A673 (cell line): ENCODE data around the gene ERGIC1. TPM values are rescaled to one million over a fixed set of nuclear protein-coding genes. Genes with fewer than 3 reads are reported as not detected.

Source experiments
- BruUV-seq: library from RNA; stranded (reverse); fragments of 400-500 nt; replicated peaks from 2 replicates; lab custom pipeline; 2021; lab: Mats Ljungman, UMichigan
- CTCF ChIA-PET: fragments of 300-600 bp; sonication (Branson Sonifier 250); formaldehyde crosslinking; loops from one replicate; lab custom pipeline; 2022; ENCODE audit warnings: antibody characterized with exemption; lab: Charles Lee
- POLR2A ChIA-PET: fragments of 300-600 bp; sonication (Branson Sonifier 250); formaldehyde crosslinking; loops from one replicate; lab custom pipeline; 2022; ENCODE audit warnings: antibody characterized with exemption; ENCODE audit not compliant: low non-redundant PET; lab: Charles Lee
- DNase-seq: peaks from one replicate; pipeline ENCODE4 v3.0.0-alpha.2; 2015; ENCODE audit warnings: low spot score
- H3K27ac ChIP-seq: fragments of 200-600 bp; sonication (generic); 2 replicates; pipeline ENCODE4 v1.5.1; 2016; ENCODE audit warnings: mixed run types, low read depth, mild to moderate bottlenecking, mixed read lengths, antibody characterized with exemption, low read length; ENCODE audit not compliant: poor library complexity, severe bottlenecking
- H3K27me3 ChIP-seq: fragments of 200-600 bp; sonication (generic); replicated peaks from 2 replicates; pipeline ENCODE4 v1.6.1; 2017; ENCODE audit warnings: mixed run types, low read depth, mild to moderate bottlenecking, mixed read lengths, antibody characterized with exemption, low read length; ENCODE audit not compliant: insufficient read depth, poor library complexity
- H3K36me3 ChIP-seq: fragments of 200-600 bp; sonication (generic); 2 replicates; pipeline ENCODE4 v1.6.1; 2016; ENCODE audit warnings: mixed run types, mild to moderate bottlenecking, mixed read lengths, antibody characterized with exemption, low read length; ENCODE audit not compliant: insufficient read depth, poor library complexity, severe bottlenecking
- H3K4me1 ChIP-seq: fragments of 200-600 bp; sonication (generic); 2 replicates; pipeline ENCODE4 v1.6.1; 2017; ENCODE audit warnings: mixed run types, mild to moderate bottlenecking, mixed read lengths, antibody characterized with exemption, low read length; ENCODE audit not compliant: insufficient read depth, poor library complexity, severe bottlenecking
- H3K4me3 ChIP-seq: fragments of 200-600 bp; sonication (generic); 2 replicates; pipeline ENCODE4 v1.5.1; 2016; ENCODE audit warnings: low read depth, mixed run types, mild to moderate bottlenecking, mixed read lengths, low read length; ENCODE audit not compliant: poor library complexity, severe bottlenecking
- H3K9me3 ChIP-seq: fragments of 200-600 bp; sonication (generic); 2 replicates; pipeline ENCODE4 v1.6.1; 2016; ENCODE audit warnings: mixed run types, low read depth, mild to moderate bottlenecking, mixed read lengths, antibody characterized with exemption, low read length; ENCODE audit not compliant: poor library complexity, severe bottlenecking
- EZH2 ChIP-seq: fragments of 200-600 bp; sonication (generic); IDR thresholded peaks from 2 replicates; pipeline ENCODE4 v1.6.1; 2017; ENCODE audit warnings: borderline replicate concordance, low read depth, mild to moderate bottlenecking, mixed read lengths, antibody characterized with exemption, low read length; ENCODE audit not compliant: poor library complexity, severe bottlenecking
- intact Hi-C: fragments of 100-400 bp; cut with micrococcal nuclease; formaldehyde crosslinking; loops from one replicate; pipeline ENCODE4 v1.10.0; 2022; ENCODE audit not compliant: unreplicated experiment
- total RNA-seq: library from RNA; stranded (reverse); gene quantifications from 2 replicates; pipeline ENCODE4 v1.2.3, GENCODE V29; 2021
- TF ChIP-seq, protein P1 (sequence below): fragments of 300-800, 200-600 bp; sonication (generic); conservative IDR thresholded peaks from 2 replicates; pipeline ENCODE4 v1.5.1; 2017; ENCODE audit warnings: low read depth, mild to moderate bottlenecking, antibody characterized with exemption, low read length, moderate library complexity, mixed read lengths

Gene ERGIC1
- total RNA-seq, 1 experiment from 2014 or later: 44.2 TPM

DNA sequence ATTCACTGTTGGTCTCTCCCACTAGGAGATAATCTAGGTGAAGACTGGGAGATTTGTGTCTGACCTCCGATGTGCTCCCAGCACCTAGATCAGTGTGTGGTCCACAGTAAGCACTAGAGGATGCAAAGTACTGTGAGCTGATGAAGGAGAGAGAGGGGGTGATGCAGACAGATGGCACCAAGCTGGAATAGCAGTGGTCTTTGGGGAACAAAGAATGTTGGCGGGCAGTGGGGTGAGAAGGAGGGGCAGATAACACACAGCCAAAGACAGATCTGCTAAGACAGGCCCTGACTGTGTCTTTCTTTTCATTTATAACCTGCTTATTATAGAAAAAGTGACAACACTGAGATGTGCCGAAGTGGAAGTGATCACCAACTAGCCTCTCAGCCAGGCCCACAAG is 37.5 kb downstream of the ERGIC1 start:
- Histone ChIP-seq H3K27ac (no peak overlapping the region), H3K4me1 (no peaks in the 10 kb centered on the region), H3K27me3 (no peaks in the 10 kb centered on the region), H3K4me3 (no peak overlapping the region), H3K9me3 (no peaks in the 10 kb centered on the region), H3K36me3 (no peaks in the 10 kb centered on the region)
- intact Hi-C loops: no loop called here
- DNase-seq: no peak
- CTCF ChIA-PET: no interaction called here
- POLR2A ChIA-PET: no interaction called here
- TF ChIP-seq, protein P1, sequence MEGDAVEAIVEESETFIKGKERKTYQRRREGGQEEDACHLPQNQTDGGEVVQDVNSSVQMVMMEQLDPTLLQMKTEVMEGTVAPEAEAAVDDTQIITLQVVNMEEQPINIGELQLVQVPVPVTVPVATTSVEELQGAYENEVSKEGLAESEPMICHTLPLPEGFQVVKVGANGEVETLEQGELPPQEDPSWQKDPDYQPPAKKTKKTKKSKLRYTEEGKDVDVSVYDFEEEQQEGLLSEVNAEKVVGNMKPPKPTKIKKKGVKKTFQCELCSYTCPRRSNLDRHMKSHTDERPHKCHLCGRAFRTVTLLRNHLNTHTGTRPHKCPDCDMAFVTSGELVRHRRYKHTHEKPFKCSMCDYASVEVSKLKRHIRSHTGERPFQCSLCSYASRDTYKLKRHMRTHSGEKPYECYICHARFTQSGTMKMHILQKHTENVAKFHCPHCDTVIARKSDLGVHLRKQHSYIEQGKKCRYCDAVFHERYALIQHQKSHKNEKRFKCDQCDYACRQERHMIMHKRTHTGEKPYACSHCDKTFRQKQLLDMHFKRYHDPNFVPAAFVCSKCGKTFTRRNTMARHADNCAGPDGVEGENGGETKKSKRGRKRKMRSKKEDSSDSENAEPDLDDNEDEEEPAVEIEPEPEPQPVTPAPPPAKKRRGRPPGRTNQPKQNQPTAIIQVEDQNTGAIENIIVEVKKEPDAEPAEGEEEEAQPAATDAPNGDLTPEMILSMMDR: no peak
- TF ChIP-seq EZH2: no peak
- no TSS peak for BruUV-seq

DNA sequence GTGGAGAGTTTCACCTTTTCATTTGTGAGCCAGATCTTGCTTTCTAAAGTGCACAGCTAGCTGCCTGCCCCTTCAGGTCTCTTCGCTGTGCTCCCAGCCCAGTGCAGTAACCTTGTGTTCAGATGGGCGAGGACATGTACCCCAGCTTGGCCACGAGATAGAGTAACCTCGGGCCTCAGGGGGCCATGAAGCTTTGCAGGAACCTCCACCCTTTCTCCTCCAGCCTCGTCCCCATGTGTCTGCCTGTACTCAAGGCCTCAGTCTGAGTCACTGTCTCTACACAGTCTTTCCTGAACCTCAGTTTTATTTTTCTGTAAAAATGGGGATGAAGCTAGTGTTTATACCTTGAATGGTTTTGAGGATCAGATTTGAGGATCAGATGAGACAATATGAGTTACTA is 37.9 kb downstream of the ERGIC1 start:
- Histone ChIP-seq H3K36me3 (no peaks in the 10 kb centered on the region), H3K9me3 (no peaks in the 10 kb centered on the region), H3K4me3 (no peak overlapping the region), H3K4me1 (no peaks in the 10 kb centered on the region), H3K27ac (no peak overlapping the region), H3K27me3 (no peaks in the 10 kb centered on the region)
- no peak for TF ChIP-seq EZH2
- TF ChIP-seq, protein P1: no peak
- BruUV-seq: no TSS peak
- POLR2A ChIA-PET: no interaction called here
- CTCF ChIA-PET: interaction anchor here (0.5 kb wide), 1 partner anchor 161 kb away, joined by 8 read pairs; no protein-coding TSS in a partner anchor
- intact Hi-C loops: no loop called here
- DNase-seq: no peak

DNA sequence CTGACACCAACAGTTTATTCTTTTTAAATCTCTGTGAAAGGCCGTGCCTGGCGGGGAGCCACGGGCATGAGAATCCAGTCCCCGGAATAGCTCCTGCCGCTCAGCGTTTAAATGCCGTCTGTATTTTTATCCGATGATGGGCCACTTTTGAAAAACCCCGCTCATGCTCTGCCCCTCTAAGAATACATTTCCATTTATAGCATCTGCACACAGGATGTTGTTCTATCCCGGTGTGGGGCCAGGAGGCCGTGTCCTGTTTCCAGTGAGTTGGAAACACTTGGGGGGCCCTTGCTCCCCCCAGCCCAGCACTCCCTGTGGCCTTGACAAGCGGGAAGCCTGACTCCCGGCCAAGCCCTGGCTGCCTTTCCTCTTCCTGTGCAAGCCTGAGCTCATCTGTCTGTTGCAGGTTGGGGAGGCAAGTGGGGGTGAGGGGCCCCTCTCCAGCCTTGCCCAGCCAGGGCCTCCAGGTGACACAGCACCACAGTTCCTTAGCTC is 39.0 kb downstream of the ERGIC1 start:
- Histone ChIP-seq H3K4me1 (no peaks in the 10 kb centered on the region), H3K9me3 (no peaks in the 10 kb centered on the region), H3K36me3 (no peaks in the 10 kb centered on the region), H3K27me3 (no peaks in the 10 kb centered on the region), H3K27ac (no peak overlapping the region), H3K4me3 (no peak overlapping the region)
- ChIA-PET POLR2A (no interaction called here), CTCF (no interaction called here)
- TF ChIP-seq, protein P1: no peak
- no peak for TF ChIP-seq EZH2
- intact Hi-C loops: no loop called here
- no peak for DNase-seq
- no TSS peak for BruUV-seq
